Measurements from ENCODE around the gene PDE6B. TPM values are rescaled to one million over a fixed set of nuclear protein-coding genes. Genes with fewer than 3 reads are reported as not detected.

The PDE6B gene
- total RNA-seq, 4 donors from 2014 or later, result 0.32 to 5.6 (median 2.9) TPM

GRCh38 chr4:683982-684622 lies 58.7 kb downstream of the PDE6B start:
- DNase-seq (ENCODE audit: low spot score) (no peak), ATAC-seq (ENCODE audit: low FRiP score) (no peak)
- TF ChIP-seq CTCF (IDR thresholded peaks at IDR 0.05), result no peak

GRCh38 chr4:684623-685327 lies 59.4 kb downstream of the PDE6B start:
- ATAC-seq (ENCODE audit: low FRiP score) (no peak), DNase-seq (ENCODE audit: low spot score) (no peak)
- TF ChIP-seq CTCF (IDR thresholded peaks at IDR 0.05), result no peak

- no peak for DNase-seq (ENCODE audit: low spot score)
- no peak for ATAC-seq (ENCODE audit: low FRiP score)
- TF ChIP-seq CTCF (IDR thresholded peaks at IDR 0.05), result no peak
These were observed 60.5 kb downstream of the PDE6B start for GRCh38 chr4:685679-686412.

- no peak for DNase-seq (ENCODE audit: low spot score)
- no peak for TF ChIP-seq CTCF (IDR thresholded peaks at IDR 0.05)
These were observed 61.2 kb downstream of the PDE6B start for GRCh38 chr4:686413-687040.

DNA sequence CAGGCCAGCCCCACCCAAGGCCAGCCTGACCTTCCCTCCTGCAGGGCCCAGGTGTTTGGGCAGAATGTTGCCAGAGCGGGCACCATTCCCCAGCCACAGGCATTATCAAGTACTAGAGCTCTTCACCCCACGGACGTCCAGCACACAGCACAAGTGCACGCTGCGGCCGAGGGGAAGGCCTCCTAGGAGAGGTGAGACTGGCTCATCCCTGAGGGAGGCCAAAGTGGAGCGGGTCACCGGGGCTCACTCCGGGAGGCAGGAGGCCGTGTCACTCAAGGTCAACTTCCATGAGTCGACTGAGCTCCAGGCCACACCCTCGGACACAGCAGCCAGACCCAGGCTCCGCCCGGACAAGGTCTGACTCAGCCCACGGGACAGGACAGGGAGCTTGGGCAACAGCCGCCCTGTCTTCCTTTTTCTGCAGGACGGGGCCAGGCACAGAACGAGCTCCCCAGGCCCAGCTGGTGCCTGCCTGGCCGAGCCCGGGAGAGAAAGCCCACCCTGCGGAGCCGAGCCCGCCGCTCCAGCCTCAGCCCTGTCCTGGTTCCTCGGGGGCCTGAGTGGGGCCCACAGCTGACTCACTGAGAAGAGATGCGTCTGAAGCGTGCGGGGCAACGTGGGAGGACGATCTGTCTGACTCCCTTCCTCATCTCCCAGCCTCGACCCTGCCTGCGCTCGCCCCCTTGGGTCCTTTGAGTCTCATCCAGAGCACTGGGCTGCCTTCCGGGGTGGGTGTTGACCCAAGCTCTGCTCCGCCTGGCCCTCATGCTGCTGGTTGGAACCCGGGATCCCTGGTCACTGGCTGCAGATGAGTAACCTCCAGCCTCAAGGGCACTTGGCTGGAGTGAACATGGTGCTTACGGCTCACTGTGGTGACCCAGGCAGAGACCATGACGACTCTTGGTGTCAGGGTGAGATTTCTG lies 61.9 kb downstream of the PDE6B start:
- peak; percentile 77 for DNase-seq (ENCODE audit: low spot score)
- peak; percentile 87 for ATAC-seq (ENCODE audit: low FRiP score)
- no peak for TF ChIP-seq CTCF (IDR thresholded peaks at IDR 0.05)

More at GRCh38 chr4:686413-687040, 61.2 kb downstream of the PDE6B start:
- ATAC-seq (ENCODE audit: low FRiP score), result no peak

All from omental fat pad (tissue), 4 donors.